T-helper 17 cell (primary cell): Measurements from ENCODE around the gene GRB10. TPM values are rescaled to one million over a fixed set of nuclear protein-coding genes. Genes with fewer than 3 reads are reported as not detected.
A peak's percentile ranks its signal among the peaks of the same experiment; 100 is the strongest.

Experiments used
- ATAC-seq: fragments of 150-1000 bp; cut with Tn5 transposase; 2 replicates; pipeline ENCODE4 v1.10.0; 2021; ENCODE audit warnings: mild to moderate bottlenecking, moderate library complexity
- DNase-seq, 3 donors: peaks; one replicate each; pipeline versions ENCODE4 v3.0.0 to v3.0.0-alpha.2; 2020 to 2021
- H3K9me3 ChIP-seq: one replicate; pipeline ENCODE4 v1.7.0; 2013; ENCODE audit warnings: low read length, mild to moderate bottlenecking; ENCODE audit not compliant: control insufficient read depth, poor library complexity, severe bottlenecking
- H3K27ac Mint-ChIP-seq: one replicate; pipeline ENCODE4 v1.8.0; 2022; ENCODE audit warnings: mild to moderate bottlenecking, moderate library complexity, mixed read lengths
- H3K27me3 Mint-ChIP-seq: one replicate; pipeline ENCODE4 v1.8.0; 2022; ENCODE audit warnings: mixed read lengths
- H3K36me3 Mint-ChIP-seq: one replicate; pipeline ENCODE4 v1.8.0; 2022; ENCODE audit warnings: low read depth, mixed read lengths
- H3K4me1 Mint-ChIP-seq: one replicate; pipeline ENCODE4 v1.8.0; 2022; ENCODE audit warnings: mild to moderate bottlenecking, mixed read lengths
- H3K4me3 Mint-ChIP-seq: one replicate; pipeline ENCODE4 v1.8.0; 2022; ENCODE audit warnings: mild to moderate bottlenecking, moderate library complexity, mixed read lengths
- total RNA-seq, 4 donors: library from RNA in 2 of 4; stranded (reverse) in 2 of 4; gene quantifications; one replicate each; pipeline ENCODE4 v1.2.3 and lab custom pipeline; 2022 to 2026

GRB10 gene
- total RNA-seq, 2 donors from 2014 or later = 3.8 to 7.0 TPM

DNA sequence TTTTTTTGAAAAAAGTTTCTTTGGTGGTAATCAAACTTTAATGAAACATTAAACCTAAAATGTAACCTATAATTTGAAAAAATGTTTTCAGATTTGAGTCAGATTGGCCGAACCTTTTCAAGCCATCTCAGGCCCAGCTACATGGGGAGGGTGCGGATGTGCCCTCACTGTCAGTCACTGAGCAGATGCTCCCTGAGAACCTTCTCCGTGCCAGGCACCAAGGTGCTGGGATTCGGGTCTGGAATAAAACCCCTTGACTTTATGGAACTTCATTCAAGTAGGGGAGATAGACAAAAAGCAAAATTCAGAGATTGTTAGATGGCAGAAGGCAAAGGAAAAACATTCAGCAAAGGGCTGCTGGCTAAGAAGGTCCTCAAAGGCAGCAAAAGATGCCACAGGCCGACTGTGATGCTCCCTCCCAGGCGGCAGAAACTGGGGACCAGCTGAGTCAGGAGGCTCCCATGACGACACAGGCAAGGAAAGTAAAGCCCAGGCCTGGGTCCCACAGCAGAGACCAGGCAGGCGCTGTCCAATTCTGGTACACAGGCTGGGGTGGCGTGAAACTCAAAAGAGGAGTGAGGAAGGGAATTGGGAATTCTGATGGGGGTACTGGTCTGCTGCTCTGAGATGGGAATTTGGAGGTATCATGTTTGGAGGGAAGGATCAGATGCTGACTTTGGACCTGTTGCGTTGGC lies 135.3 kb downstream of the GRB10 start:
- H3K27ac Mint-ChIP-seq = no peak overlapping the region
- no peak overlapping the region for H3K4me3 Mint-ChIP-seq
- H3K36me3 Mint-ChIP-seq = peaks cover 6% of the 10 kb centered on the region
- H3K4me1 Mint-ChIP-seq = peaks cover 15% of the 10 kb centered on the region
- peaks cover 22% of the 10 kb centered on the region for H3K27me3 Mint-ChIP-seq
- DNase-seq = no peak
- no peak for ATAC-seq
- no peaks in the 10 kb centered on the region for H3K9me3 ChIP-seq

DNA sequence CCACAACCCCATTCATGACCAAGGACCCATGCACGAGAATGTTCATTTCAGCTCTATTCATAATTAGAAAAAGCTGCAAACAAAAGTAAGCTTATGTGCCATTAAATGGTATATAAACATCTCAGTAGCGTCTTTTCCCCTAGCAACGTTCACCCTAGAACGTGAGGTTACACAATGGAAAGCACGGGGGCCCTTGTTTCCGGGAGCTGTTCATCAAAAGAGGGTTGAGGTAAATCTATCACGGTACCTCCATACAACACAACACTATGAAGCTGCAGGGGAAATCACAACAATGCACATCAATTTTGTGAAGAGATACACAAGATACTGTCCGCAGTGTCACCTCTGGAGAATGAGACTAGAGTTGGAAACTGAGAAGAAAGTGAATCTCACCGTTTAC lies 136.6 kb downstream of the GRB10 start:
- ATAC-seq = no peak
- peaks cover 18% of the 10 kb centered on the region for H3K27me3 Mint-ChIP-seq
- no peaks in the 10 kb centered on the region for H3K9me3 ChIP-seq
- peaks cover 15% of the 10 kb centered on the region for H3K4me1 Mint-ChIP-seq
- H3K36me3 Mint-ChIP-seq = peaks cover 6% of the 10 kb centered on the region
- no peak overlapping the region for H3K27ac Mint-ChIP-seq
- no peak overlapping the region for H3K4me3 Mint-ChIP-seq
- DNase-seq = no peak

DNA sequence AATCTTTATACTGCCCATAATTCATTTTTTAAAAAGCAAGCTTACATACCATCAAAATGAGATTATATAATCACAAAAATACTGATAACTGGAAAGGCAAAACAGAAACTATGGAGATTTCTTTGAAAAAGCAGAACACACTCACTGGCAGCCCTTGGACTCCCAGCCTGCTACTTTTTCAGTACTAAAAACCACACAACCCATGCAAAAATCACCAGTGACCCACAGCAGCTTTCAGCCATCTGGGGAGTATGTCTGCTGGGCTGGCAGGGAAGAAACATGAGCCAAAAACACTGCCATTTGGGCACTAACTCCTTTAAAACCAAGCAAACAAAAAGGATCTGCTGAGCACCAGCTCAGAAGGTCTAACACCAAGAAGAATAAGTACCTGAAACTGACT lies 137.5 kb downstream of the GRB10 start:
- H3K9me3 ChIP-seq = no peaks in the 10 kb centered on the region
- Mint-ChIP-seq H3K27ac (no peak overlapping the region), H3K4me1 (peaks cover 13% of the 10 kb centered on the region), H3K27me3 (peaks cover 13% of the 10 kb centered on the region), H3K36me3 (peaks cover 1% of the 10 kb centered on the region), H3K4me3 (no peak overlapping the region)
- no peak for DNase-seq
- ATAC-seq = no peak

DNA sequence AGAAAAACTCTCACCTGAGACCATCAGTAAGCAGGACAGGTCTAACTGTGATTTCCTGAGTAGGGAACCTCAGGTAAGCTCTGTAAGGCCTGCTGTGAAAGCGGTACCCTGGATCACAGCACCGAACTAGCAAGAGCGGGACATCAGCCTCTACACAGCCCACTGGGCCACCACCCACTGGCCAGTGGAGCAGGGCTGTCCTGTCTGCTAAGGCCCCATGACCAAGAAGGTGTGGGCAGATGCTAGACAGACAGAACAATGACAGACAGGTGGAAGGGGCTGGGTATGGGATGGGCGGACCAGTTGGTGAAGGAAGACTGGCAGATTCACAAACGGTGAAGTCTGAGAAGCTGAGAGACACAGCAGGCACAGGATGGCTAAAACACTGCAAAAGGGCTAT lies 138.1 kb downstream of the GRB10 start:
- no peak for ATAC-seq
- H3K4me1 Mint-ChIP-seq = peaks cover 12% of the 10 kb centered on the region

DNA sequence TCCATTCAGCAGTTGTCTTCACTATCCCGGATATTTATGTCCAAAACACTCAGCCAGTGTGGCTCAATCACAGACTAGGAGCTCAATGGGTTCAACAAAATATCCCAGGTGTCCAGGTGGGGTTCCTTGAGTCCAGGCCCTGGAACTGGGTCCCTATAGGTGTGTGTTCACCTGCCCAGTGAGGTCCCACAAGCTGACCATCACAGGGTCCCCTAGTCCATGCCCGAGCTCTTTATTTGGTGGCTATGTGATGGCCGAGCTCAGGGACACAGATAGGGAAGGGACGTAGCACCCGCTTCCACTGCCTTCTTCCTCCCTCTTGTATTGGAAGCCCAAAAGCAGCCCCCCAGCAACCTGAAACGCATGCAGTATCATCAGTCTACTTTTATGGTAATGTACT lies 138.6 kb downstream of the GRB10 start:
- ATAC-seq (no peak), DNase-seq (no peak)
- no peaks in the 10 kb centered on the region for H3K9me3 ChIP-seq
- no peak overlapping the region for H3K27ac Mint-ChIP-seq
- no peak overlapping the region for H3K4me3 Mint-ChIP-seq
- peaks cover 4% of the 10 kb centered on the region for H3K27me3 Mint-ChIP-seq
- H3K36me3 Mint-ChIP-seq = no peaks in the 10 kb centered on the region
- peaks cover 8% of the 10 kb centered on the region for H3K4me1 Mint-ChIP-seq

More for the DNA sequence above, 138.1 kb downstream of the GRB10 start:
- no peaks in the 10 kb centered on the region for H3K9me3 ChIP-seq
- no peak overlapping the region for H3K27ac Mint-ChIP-seq
- H3K4me3 Mint-ChIP-seq = no peak overlapping the region
- no peaks in the 10 kb centered on the region for H3K36me3 Mint-ChIP-seq
- H3K27me3 Mint-ChIP-seq = peaks cover 7% of the 10 kb centered on the region
- DNase-seq = no peak

DNA sequence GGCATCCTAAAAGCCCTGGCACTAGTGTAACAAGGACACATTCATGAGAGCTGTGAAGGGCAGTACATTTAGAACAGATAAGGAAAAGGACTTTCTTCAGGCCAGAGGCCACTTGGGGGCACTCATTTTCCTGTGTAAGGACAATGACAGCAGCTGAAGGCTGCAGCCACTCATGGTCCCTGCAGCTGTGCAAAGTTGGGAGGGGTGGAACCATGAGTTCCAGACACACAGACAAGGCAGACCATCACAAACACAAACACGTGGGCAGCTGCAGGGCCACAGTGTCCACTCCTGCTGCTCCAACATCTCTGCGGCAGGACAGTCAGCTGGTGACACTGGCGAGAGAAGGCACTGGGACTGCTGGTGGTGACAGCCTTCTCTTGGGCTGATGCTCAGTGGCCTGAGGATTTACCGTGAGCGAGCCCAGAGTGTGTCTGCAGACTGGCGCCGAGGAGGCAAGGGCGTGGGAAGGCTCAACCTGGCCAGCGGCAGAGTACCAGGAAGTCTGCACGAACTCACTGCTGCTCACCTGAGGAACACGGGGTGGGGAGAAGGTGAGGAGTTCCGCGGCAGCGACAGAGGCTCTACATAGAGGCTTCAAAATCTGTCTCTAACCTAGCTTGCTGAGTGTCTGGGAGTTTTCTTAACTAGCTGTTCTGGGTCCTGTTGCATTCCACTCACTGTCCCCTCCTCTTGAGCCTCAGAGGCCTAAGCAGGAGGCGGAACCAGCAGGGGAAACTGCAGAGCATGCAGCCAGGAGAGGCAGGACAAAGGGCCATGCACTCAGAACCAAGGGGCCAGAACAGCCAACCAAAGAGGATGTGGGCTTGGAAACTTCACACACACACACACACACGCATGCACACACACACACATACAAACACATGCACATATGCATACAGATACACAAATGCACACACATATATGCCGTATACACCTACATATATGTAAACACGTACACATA lies 141.0 kb downstream of the GRB10 start:
- H3K27me3 Mint-ChIP-seq = no peaks in the 10 kb centered on the region
- H3K4me1 Mint-ChIP-seq = peaks cover 5% of the 10 kb centered on the region
- H3K4me3 Mint-ChIP-seq = no peak overlapping the region
- no peak for DNase-seq
- no peak overlapping the region for H3K27ac Mint-ChIP-seq
- no peaks in the 10 kb centered on the region for H3K36me3 Mint-ChIP-seq
- ATAC-seq = no peak
- H3K9me3 ChIP-seq = no peaks in the 10 kb centered on the region

DNA sequence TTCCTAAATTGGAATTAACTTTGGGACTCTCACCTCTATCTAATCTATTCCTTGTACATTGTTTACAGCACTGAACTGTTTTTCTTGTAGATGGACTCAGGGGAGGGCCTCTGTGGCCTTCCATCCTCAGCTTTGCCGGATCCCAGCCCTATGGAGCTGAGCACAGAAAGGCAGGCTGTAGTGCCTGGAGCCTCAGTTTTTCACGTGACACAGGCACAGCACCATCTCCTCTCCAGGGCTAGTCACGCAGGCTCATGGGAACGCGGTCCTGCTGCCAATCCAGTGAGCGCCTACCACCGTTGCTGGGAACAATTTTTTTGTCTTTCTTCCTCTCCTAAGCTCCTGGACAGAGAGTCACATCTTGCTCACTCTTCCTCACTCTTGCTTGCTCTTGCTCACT lies 141.9 kb downstream of the GRB10 start:
- peaks cover under 1% of the 10 kb centered on the region for H3K4me1 Mint-ChIP-seq
- no peak overlapping the region for H3K4me3 Mint-ChIP-seq
- H3K36me3 Mint-ChIP-seq = no peaks in the 10 kb centered on the region
- H3K27me3 Mint-ChIP-seq = peaks cover 7% of the 10 kb centered on the region
- DNase-seq (no peak), ATAC-seq (no peak)
- no peaks in the 10 kb centered on the region for H3K9me3 ChIP-seq
- no peak overlapping the region for H3K27ac Mint-ChIP-seq

DNA sequence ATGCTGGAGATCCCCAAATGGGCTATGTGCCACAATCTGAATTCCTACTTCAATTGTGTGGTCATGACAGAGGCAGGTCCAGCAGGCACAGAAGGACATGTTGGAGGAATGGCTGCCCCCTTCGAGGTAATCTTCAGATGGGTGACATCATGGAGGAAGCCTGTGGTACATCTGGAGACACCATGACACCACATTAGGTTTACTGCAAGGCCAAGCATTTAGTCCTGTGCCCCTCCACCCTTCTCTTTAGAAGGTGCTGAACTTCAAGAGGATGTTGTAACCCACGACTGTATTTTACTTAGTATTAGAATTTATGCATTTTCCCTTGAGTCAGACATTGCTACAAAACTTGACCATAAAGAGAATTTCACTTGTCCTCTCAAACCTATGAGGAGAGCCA lies 142.4 kb downstream of the GRB10 start:
- H3K27me3 Mint-ChIP-seq = peaks cover 7% of the 10 kb centered on the region

DNA sequence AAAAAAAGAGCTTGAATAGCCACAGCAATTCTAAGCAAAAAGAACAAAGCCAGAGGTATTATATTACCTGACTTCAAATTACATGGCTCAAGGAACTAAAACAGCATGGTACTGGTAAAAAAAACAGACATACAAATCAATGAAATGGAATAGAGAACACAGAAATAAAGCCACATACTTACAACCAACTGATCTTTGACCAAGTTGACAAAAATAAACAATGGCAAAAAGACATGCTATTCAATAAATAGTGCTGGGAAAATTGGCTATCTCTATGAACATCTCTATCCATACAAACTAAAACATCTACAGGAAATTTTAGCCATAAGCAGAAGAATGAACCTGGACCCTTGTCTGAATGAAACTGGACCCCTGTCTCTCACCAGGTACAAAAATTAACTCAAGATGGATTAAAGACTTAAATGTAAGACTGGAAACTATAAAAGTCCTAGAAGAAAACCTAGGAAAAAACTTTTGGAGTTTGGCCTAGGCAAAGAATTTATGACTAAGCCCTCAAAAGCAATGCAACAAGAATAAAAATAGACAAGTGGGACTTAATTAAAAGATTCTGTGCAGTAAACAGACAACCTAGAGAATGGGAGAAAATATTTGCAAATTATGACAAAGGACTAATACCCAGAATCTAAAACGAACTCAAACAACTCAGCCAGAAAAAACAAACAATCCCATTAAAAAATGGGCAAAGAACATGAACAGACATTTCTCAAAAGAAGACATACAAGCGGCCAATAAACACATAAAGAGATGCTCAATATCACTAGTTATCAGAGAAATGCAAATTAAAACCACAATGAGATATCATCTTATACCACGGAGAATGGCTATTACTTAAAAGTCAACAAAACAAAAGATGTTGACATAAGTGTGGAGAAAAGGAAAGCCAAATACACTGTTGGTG lies 144.7 kb downstream of the GRB10 start:
- no peak overlapping the region for H3K4me3 Mint-ChIP-seq
- ATAC-seq = no peak
- H3K36me3 Mint-ChIP-seq = peaks cover 5% of the 10 kb centered on the region
- H3K4me1 Mint-ChIP-seq = no peaks in the 10 kb centered on the region
- no peak for DNase-seq
- peaks cover 23% of the 10 kb centered on the region for H3K27me3 Mint-ChIP-seq
- H3K27ac Mint-ChIP-seq = no peak overlapping the region
- no peaks in the 10 kb centered on the region for H3K9me3 ChIP-seq

More for the DNA sequence above, 142.4 kb downstream of the GRB10 start:
- no peak for DNase-seq
- no peaks in the 10 kb centered on the region for H3K4me1 Mint-ChIP-seq
- H3K4me3 Mint-ChIP-seq = no peak overlapping the region
- peaks cover 4% of the 10 kb centered on the region for H3K36me3 Mint-ChIP-seq
- H3K9me3 ChIP-seq = no peaks in the 10 kb centered on the region
- no peak overlapping the region for H3K27ac Mint-ChIP-seq
- ATAC-seq = no peak

DNA sequence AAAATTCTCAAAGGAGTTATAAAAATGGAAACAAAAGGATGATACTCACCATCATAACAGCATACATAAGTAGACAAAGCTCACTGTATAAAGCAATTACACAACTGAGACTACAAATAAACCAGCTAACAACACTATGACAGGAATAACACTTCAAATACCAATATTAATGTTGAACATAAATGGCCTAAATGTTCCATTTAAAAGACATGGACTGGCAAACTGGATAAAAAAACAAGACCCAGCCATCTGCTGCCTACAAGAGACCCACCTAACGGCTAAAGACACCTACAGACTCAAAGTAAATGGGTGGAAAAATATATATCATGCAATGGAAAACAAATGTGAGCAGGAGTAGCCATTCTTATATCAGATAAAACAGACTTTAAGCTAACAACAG lies 148.3 kb downstream of the GRB10 start:
- H3K9me3 ChIP-seq = no peaks in the 10 kb centered on the region
- Mint-ChIP-seq H3K4me1 (no peaks in the 10 kb centered on the region), H3K4me3 (no peak overlapping the region), H3K27me3 (peaks cover 28% of the 10 kb centered on the region), H3K36me3 (peaks cover 5% of the 10 kb centered on the region), H3K27ac (no peak overlapping the region)
- no peak for ATAC-seq
- DNase-seq = no peak

DNA sequence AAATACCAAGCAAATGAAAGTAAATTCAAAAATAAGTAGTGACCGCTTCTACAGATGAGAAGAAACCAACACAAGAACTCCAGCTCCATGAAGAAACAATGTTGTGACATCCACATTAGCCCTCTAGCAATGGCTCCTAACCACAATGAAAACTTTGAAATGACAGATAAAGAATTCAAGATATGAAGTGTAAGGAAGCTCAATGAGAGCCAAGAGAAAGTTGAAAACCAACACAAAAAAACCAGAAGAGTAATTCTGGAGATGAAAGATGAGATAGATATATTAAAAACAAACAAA lies 149.3 kb downstream of the GRB10 start:
- no peak for ATAC-seq

DNA sequence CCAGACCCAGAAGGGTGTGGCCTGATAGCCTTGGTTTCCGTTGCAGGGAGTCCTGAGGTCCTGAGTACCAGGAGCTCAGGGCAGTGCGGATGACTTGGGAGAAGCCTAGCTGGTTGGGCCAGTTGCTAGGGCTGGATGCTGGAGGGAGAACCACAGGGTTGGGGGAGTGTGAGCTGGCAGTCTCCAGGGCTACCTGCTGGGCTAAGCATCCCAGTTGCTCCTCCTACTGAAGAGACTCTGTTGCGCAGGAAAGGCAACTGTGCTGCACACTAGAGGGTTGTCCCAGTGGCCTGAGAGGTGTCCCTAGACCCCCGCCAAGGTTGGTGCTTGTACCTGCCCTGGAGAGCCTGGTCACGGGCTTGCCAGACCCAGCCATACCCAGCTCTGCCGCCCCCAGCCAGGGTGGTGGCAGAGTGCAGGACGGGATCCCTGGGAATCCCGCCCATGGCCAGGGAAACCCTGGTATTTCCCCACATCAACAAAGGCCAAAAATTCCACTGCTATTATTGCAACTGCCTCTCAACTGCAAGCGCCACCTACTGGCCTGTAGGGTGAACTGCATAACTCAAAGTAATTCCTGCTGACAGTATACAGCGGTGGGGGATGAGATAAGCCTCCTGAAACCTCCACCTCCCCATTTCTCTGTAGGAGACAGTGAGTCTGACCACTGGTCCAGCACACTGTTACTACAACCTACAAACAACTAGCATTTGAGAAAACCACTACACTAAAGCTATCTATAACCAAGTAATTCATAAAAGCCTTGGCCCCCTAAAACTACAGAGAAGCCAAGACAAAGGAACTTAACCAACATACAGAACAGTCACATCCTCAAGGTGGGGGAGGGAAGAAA lies 149.9 kb downstream of the GRB10 start:
- peaks cover 9% of the 10 kb centered on the region for H3K36me3 Mint-ChIP-seq
- H3K4me1 Mint-ChIP-seq = no peaks in the 10 kb centered on the region
- ATAC-seq (peak; percentile 82), DNase-seq (peak; percentile 34 to 38 (median 38))
- H3K27me3 Mint-ChIP-seq = peaks cover 43% of the 10 kb centered on the region
- H3K9me3 ChIP-seq = no peaks in the 10 kb centered on the region
- H3K27ac Mint-ChIP-seq = no peak overlapping the region
- H3K4me3 Mint-ChIP-seq = no peak overlapping the region

More for the DNA sequence above, 149.3 kb downstream of the GRB10 start:
- Mint-ChIP-seq H3K27ac (no peak overlapping the region), H3K4me1 (no peaks in the 10 kb centered on the region), H3K36me3 (peaks cover 7% of the 10 kb centered on the region), H3K4me3 (no peak overlapping the region), H3K27me3 (peaks cover 38% of the 10 kb centered on the region)
- H3K9me3 ChIP-seq = no peaks in the 10 kb centered on the region
- no peak for DNase-seq
